Measurements from ENCODE around the gene ZNF619. TPM values are rescaled to one million over a fixed set of nuclear protein-coding genes. Genes with fewer than 3 reads are reported as not detected.

Gene ZNF619
- total RNA-seq, 1 donor from 2014 or later, result 16.7 TPM

GRCh38 chr3:40452876-40453730 lies 23.8 kb upstream of the ZNF619 start:
- Mint-ChIP-seq H3K9me3 (no peaks in the 10 kb centered on the region), H3K27me3 (no peaks in the 10 kb centered on the region), H3K4me3 (peak overlapping the region; percentile 96), H3K27ac (peak overlapping the region; percentile 98), H3K36me3 (ENCODE audit: low read depth) (peaks cover 19% of the 10 kb centered on the region), H3K4me1 (peaks cover 36% of the 10 kb centered on the region)
- DNase-seq, result peak; percentile 81
- POLR2A ChIA-PET, result interaction anchor here (0.6 to 3.3 kb wide), 8 partner anchors 10 to 1577 kb away, joined by 3 to 24 read pairs (median 8); partner anchors contain the start of genes CTNNB1, EIF1B, ZNF619 and ZNF621
- CTCF ChIA-PET, result interaction anchor here (0.8 to 2.5 kb wide), 2 partner anchors 144 to 145 kb away, joined by 3 to 7 read pairs; no protein-coding TSS in a partner anchor
- peak; percentile 92 for ATAC-seq (ENCODE audit: low read depth)
- intact Hi-C loops (cut with micrococcal nuclease), result loop anchor here (1.0 to 10.0 kb wide), 7 partner anchors 24 to 1398 kb away; partner anchors contain the start of genes CTNNB1, EIF1B, SCN11A and SLC25A38
- TF ChIP-seq, protein P1, sequence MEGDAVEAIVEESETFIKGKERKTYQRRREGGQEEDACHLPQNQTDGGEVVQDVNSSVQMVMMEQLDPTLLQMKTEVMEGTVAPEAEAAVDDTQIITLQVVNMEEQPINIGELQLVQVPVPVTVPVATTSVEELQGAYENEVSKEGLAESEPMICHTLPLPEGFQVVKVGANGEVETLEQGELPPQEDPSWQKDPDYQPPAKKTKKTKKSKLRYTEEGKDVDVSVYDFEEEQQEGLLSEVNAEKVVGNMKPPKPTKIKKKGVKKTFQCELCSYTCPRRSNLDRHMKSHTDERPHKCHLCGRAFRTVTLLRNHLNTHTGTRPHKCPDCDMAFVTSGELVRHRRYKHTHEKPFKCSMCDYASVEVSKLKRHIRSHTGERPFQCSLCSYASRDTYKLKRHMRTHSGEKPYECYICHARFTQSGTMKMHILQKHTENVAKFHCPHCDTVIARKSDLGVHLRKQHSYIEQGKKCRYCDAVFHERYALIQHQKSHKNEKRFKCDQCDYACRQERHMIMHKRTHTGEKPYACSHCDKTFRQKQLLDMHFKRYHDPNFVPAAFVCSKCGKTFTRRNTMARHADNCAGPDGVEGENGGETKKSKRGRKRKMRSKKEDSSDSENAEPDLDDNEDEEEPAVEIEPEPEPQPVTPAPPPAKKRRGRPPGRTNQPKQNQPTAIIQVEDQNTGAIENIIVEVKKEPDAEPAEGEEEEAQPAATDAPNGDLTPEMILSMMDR (IDR thresholded peaks at IDR 0.05), result no peak

- POLR2A ChIA-PET, result interaction anchor here (0.6 to 3.3 kb wide), 6 partner anchors 9 to 1576 kb away, joined by 3 to 24 read pairs (median 14); partner anchors contain the start of genes CTNNB1, EIF1B, ZNF619 and ZNF621
- no peak for ATAC-seq (ENCODE audit: low read depth)
- Mint-ChIP-seq H3K4me3 (no peak overlapping the region), H3K9me3 (no peaks in the 10 kb centered on the region), H3K27ac (peak overlapping the region; percentile 98), H3K4me1 (peaks cover 44% of the 10 kb centered on the region), H3K27me3 (no peaks in the 10 kb centered on the region), H3K36me3 (ENCODE audit: low read depth) (peaks cover 27% of the 10 kb centered on the region)
- intact Hi-C loops (cut with micrococcal nuclease), result loop anchor here (1.0 to 10.0 kb wide), 7 partner anchors 23 to 1399 kb away; partner anchors contain the start of genes CTNNB1, EIF1B, SCN11A and SLC25A38
- no peak for DNase-seq
- CTCF ChIA-PET, result interaction anchor here (0.8 kb wide), 1 partner anchor 145 kb away, joined by 3 read pairs; no protein-coding TSS in a partner anchor
- TF ChIP-seq, protein P1 (IDR thresholded peaks at IDR 0.05), result no peak
Observed at GRCh38 chr3:40453933-40454332, 23.0 kb upstream of the ZNF619 start.

- CTCF ChIA-PET, result no interaction called here
- Mint-ChIP-seq H3K4me3 (no peak overlapping the region), H3K36me3 (ENCODE audit: low read depth) (peaks cover 33% of the 10 kb centered on the region), H3K27ac (no peak overlapping the region), H3K4me1 (peaks cover 53% of the 10 kb centered on the region), H3K27me3 (no peaks in the 10 kb centered on the region), H3K9me3 (no peaks in the 10 kb centered on the region)
- POLR2A ChIA-PET, result interaction anchor here (1.1 kb wide), 1 partner anchor 22 kb away, joined by 4 read pairs; the partner anchor contains the start of gene ZNF619
- TF ChIP-seq, protein P1 (IDR thresholded peaks at IDR 0.05), result no peak
- intact Hi-C loops (cut with micrococcal nuclease), result loop anchor here (5.0 to 10.0 kb wide), 3 partner anchors 52 to 1401 kb away; partner anchors contain the start of genes SCN11A, SLC25A38, WDR48 and ZNF620
- DNase-seq (no peak), ATAC-seq (ENCODE audit: low read depth) (no peak)
Observed at GRCh38 chr3:40455328-40455727, 21.6 kb upstream of the ZNF619 start.

DNA sequence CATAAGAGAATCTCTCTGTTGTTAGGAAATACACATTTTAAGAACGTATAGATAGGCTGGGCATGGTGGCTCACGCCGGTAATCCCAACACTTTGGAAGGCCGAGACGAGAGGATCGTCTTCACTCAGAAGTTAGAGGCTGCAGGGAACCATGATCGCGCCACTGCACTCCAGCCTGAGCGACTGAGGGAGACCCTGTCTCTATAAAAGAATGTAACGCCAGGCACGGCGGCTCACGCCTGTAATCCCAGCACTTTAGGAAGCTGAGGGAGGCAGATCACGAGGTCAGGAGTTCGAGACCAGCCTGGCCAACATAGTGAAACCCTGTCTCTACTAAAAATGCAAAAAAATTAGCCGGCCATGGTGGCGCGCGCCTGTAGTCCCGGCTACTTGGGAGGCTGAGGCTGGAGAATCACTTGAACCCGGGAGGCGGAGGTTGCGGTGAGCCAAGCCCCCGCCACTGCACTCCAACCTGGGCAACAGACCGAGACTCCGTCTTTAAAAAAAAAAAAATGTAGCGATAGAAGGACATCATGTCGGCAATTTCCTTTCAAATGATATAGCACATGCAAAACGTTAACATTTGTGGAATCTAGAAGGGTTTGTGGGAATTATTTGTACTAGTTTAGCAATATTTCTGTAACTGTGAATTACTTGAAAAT lies 20.5 kb upstream of the ZNF619 start:
- H3K4me3 Mint-ChIP-seq, result peak overlapping the region; percentile 89
- peak overlapping the region; percentile 93 for H3K27ac Mint-ChIP-seq
- POLR2A ChIA-PET, result interaction anchor here (0.6 to 2.5 kb wide), 15 partner anchors 10 to 1556 kb away, joined by 3 to 38 read pairs (median 6); partner anchors contain the start of genes CTNNB1, EIF1B, ZNF619 and ZNF620
- ATAC-seq (ENCODE audit: low read depth) (no peak), DNase-seq (no peak)
- TF ChIP-seq, protein P1 (IDR thresholded peaks at IDR 0.05), result no peak
- intact Hi-C loops (cut with micrococcal nuclease), result loop anchor here (2.0 to 10.0 kb wide), 4 partner anchors 51 to 1402 kb away; partner anchors contain the start of genes SCN11A, SLC25A38, WDR48 and ZNF620
- CTCF ChIA-PET, result interaction anchor here (1.5 kb wide), 1 partner anchor 49 kb away, joined by 3 read pairs; the partner anchor contains the start of gene ZNF620
- H3K36me3 Mint-ChIP-seq (ENCODE audit: low read depth), result peaks cover 39% of the 10 kb centered on the region
- H3K27me3 Mint-ChIP-seq, result no peaks in the 10 kb centered on the region
- no peaks in the 10 kb centered on the region for H3K9me3 Mint-ChIP-seq
- H3K4me1 Mint-ChIP-seq, result peaks cover 54% of the 10 kb centered on the region

All from activated B cell treated with CpG ODN at 0.5 μM for 24 hours (primary cell).